Colonic mucosa (tissue), 4 donors: ENCODE results near the gene NGEF. TPM values are rescaled to one million over a fixed set of nuclear protein-coding genes. Genes with fewer than 3 reads are reported as not detected.
A peak's percentile ranks its signal among the peaks of the same experiment; 100 is the strongest.

Experiments
- DNase-seq: peaks from one replicate; pipeline ENCODE4 v3.0.0-alpha.2; 2020
- H3K27ac ChIP-seq: fragments of 200-600 bp; one replicate; pipeline ENCODE4 v1.8.0; 2021
- H3K27me3 ChIP-seq: fragments of 200-600 bp; one replicate; pipeline ENCODE4 v1.8.0; 2021
- H3K36me3 ChIP-seq: fragments of 200-600 bp; one replicate; pipeline ENCODE4 v1.8.0; 2021
- H3K4me1 ChIP-seq: fragments of 200-600 bp; one replicate; pipeline ENCODE4 v1.8.0; 2021; ENCODE audit warnings: mild to moderate bottlenecking
- H3K4me3 ChIP-seq: fragments of 200-600 bp; one replicate; pipeline ENCODE4 v1.8.0; 2021
- H3K9ac ChIP-seq, 2 donors: one replicate each; pipeline ENCODE4 v1.7.0; 2013; ENCODE audit warnings: control low read depth in 2 of 2, low read depth in 2 of 2, low read length in 2 of 2
- H3K9me3 ChIP-seq: fragments of 200-600 bp; one replicate; pipeline ENCODE4 v1.8.0; 2021
- intact Hi-C: fragments of 100-400 bp; cut with DNase I; formaldehyde crosslinking; loops from one replicate; pipeline ENCODE4 v1.14.1; 2022
- total RNA-seq, 2 donors: library from RNA; stranded (reverse); fragmentation: NEBNext Ultra II Directional in 1 of 2; extraction: Animal tissue kit (Norgen Biotek cat#: 25700) in 1 of 2; gene quantifications; one replicate each; pipeline ENCODE4 v1.2.1, GENCODE V29; 2021
- TF ChIP-seq, protein P1 (sequence below): fragments of 200-600 bp; IDR thresholded peaks from one replicate; pipeline ENCODE4 v1.8.0; 2022; ENCODE audit warnings: antibody characterized with exemption, mild to moderate bottlenecking
- donor health status: healthy.
- donor health status: DM: no; HTN: no; CAD: no.
- donor health status: DM: no; HTN: no; CAD: no.

NGEF gene
- total RNA-seq, 2 donors from 2014 or later: 25.6 to 34.0 TPM

GRCh38 chr2:232882505-232883115 is 130.4 kb downstream of the NGEF start:
- Histone ChIP-seq H3K27me3 (no peaks in the 10 kb centered on the region), H3K4me1 (no peaks in the 10 kb centered on the region), H3K9me3 (no peaks in the 10 kb centered on the region), H3K36me3 (no peaks in the 10 kb centered on the region), H3K27ac (no peak overlapping the region), H3K4me3 (no peak overlapping the region), H3K9ac (no peak overlapping the region)
- TF ChIP-seq, protein P1, sequence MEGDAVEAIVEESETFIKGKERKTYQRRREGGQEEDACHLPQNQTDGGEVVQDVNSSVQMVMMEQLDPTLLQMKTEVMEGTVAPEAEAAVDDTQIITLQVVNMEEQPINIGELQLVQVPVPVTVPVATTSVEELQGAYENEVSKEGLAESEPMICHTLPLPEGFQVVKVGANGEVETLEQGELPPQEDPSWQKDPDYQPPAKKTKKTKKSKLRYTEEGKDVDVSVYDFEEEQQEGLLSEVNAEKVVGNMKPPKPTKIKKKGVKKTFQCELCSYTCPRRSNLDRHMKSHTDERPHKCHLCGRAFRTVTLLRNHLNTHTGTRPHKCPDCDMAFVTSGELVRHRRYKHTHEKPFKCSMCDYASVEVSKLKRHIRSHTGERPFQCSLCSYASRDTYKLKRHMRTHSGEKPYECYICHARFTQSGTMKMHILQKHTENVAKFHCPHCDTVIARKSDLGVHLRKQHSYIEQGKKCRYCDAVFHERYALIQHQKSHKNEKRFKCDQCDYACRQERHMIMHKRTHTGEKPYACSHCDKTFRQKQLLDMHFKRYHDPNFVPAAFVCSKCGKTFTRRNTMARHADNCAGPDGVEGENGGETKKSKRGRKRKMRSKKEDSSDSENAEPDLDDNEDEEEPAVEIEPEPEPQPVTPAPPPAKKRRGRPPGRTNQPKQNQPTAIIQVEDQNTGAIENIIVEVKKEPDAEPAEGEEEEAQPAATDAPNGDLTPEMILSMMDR: no peak
- DNase-seq: no peak
- intact Hi-C loops: no loop called here

DNA sequence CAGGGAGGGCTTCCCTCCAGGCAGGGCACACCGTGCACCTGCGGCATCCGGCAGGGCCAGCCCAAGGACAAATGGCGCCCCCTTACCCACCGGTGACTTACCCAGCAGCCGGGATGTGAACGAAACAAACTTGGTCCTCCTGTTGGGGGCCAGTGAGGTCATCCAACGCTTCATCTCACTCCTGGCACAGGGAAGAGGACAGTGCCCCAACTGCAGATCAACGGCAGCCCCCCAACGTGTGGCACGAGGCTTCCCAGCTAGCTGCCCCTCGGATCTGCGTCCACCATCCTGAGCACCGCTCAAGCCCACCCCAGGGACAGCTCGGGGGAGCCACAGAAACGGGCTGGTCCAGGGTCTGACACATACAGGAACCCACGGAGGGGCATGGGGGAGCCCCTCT is 131.0 kb downstream of the NGEF start:
- Histone ChIP-seq H3K9ac (no peak overlapping the region), H3K9me3 (no peaks in the 10 kb centered on the region), H3K4me3 (no peak overlapping the region), H3K36me3 (no peaks in the 10 kb centered on the region), H3K27me3 (no peaks in the 10 kb centered on the region), H3K27ac (no peak overlapping the region), H3K4me1 (no peaks in the 10 kb centered on the region)
- no peak for DNase-seq
- TF ChIP-seq, protein P1: no peak
- intact Hi-C loops: no loop called here

- Histone ChIP-seq H3K27ac (no peak overlapping the region), H3K36me3 (no peaks in the 10 kb centered on the region), H3K27me3 (peaks cover 6% of the 10 kb centered on the region), H3K4me1 (no peaks in the 10 kb centered on the region), H3K4me3 (no peak overlapping the region), H3K9ac (no peak overlapping the region), H3K9me3 (no peaks in the 10 kb centered on the region)
- DNase-seq: no peak
- TF ChIP-seq, protein P1: no peak
- intact Hi-C loops: no loop called here
Measured at GRCh38 chr2:232880764-232881351, 132.2 kb downstream of the NGEF start.

GRCh38 chr2:232879618-232880494 is 133.2 kb downstream of the NGEF start:
- H3K4me1 ChIP-seq: peaks cover 2% of the 10 kb centered on the region
- no peak overlapping the region for H3K4me3 ChIP-seq
- TF ChIP-seq, protein P1: no peak
- intact Hi-C loops: no loop called here
- H3K27me3 ChIP-seq: peaks cover 6% of the 10 kb centered on the region
- no peaks in the 10 kb centered on the region for H3K36me3 ChIP-seq
- H3K27ac ChIP-seq: no peak overlapping the region
- no peaks in the 10 kb centered on the region for H3K9me3 ChIP-seq
- H3K9ac ChIP-seq: no peak overlapping the region
- DNase-seq: no peak

- DNase-seq: no peak
- H3K4me1 ChIP-seq: peaks cover 5% of the 10 kb centered on the region
- H3K27ac ChIP-seq: no peak overlapping the region
- H3K9me3 ChIP-seq: no peaks in the 10 kb centered on the region
- H3K4me3 ChIP-seq: no peak overlapping the region
- H3K9ac ChIP-seq: peak overlapping the region in 1 of 2 donors; percentile 76
- TF ChIP-seq, protein P1: no peak
- peaks cover 6% of the 10 kb centered on the region for H3K27me3 ChIP-seq
- H3K36me3 ChIP-seq: no peaks in the 10 kb centered on the region
- intact Hi-C loops: no loop called here
Measured at GRCh38 chr2:232878855-232879617, 134.0 kb downstream of the NGEF start.
